ENCODE results near the gene CNOT3.

- TF ChIP-seq ELF4 (IDR thresholded peaks at IDR 0.05) (no peak), HDGF (IDR thresholded peaks at IDR 0.05; ENCODE audit: borderline replicate concordance) (no peak), FOXM1 (IDR thresholded peaks at IDR 0.05; ENCODE audit: borderline replicate concordance) (no peak), ZNF384 (IDR thresholded peaks at IDR 0.05) (no peak)
These were observed 48.8 kb downstream of the CNOT3 start for GRCh38 chr19:54186351-54186750.

Data from HEK293T (cell line).